NCI-H2196 (cell line): ENCODE data around the gene LRRC1.

Experiments
- DNase-seq: peaks from one replicate; lab custom pipeline; 2025; ENCODE audit not compliant: unreplicated experiment; lab: John Stamatoyannopoulos, UW

Gene LRRC1

DNA sequence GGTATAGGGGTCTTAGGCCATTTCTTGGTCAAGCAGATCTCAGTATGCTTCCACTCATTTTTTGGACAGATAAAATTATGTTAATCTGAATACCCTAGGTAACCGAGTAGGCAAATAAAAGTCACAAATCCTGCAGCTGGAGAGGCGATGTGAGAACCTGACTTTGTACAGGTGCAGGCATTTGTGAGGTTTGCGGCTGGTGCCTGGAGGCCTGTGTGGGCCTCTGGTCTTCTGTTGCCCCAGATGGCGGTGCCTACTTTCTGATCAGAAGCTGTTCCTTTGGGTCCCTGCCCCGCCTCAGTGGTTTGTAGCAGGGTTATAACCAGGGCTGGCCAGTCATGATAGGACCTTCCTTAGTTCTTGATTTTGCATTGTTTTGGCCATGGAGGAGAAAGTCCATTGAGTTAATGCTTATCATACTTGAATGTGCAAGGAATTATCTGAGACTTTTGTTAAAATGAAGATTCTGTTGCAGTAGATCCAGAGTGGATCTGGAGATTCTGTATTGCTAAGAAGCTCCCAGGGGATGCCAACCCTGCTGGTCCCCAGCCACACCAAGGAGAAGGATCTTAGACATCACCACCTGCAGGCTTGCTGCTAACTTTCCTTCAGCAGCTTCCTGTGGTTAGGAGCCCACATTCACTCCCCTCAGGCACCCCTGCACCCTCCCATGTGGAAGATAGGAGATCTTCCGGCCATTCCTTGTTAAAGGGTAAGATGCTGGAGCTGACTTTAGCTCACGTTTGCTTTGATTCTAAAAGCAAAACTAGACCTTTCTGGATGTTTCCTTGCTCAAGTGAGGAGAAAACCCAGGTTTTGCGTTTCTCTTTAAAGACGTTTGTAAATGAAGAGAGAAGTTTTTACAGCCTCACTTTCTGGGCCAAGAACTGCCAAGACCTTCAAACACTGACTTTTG lies 50.7 kb downstream of the LRRC1 start:
- no peak for DNase-seq

GRCh38 chr6:53846250-53846649 lies 51.4 kb downstream of the LRRC1 start:
- no peak for DNase-seq

DNA sequence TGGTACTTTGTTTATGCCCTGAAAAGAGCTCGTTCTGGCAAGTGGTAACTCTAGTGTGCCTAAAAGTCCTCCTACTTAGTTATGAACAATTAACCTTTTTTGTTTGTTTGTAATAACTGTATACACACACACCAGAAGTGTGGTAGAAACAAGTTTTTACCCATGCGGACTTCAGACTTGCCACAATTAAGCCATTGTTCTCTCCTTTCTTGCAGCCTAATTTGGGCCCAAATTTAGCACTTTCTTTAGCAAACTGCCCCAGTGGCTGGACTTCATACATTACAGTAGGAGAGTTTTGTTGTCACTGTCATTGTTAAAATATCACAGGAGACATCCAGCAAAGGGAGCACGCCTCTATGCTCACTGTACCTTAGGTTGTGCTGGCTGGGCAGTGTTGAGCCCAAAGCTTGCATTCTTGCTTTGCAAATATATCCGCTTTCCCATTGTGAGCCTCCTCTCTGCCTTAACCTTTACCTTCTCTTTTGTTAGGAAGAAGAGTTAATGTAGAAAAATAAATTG lies 53.0 kb downstream of the LRRC1 start:
- no peak for DNase-seq

GRCh38 chr6:53850527-53850926 lies 55.7 kb downstream of the LRRC1 start:
- no peak for DNase-seq

DNA sequence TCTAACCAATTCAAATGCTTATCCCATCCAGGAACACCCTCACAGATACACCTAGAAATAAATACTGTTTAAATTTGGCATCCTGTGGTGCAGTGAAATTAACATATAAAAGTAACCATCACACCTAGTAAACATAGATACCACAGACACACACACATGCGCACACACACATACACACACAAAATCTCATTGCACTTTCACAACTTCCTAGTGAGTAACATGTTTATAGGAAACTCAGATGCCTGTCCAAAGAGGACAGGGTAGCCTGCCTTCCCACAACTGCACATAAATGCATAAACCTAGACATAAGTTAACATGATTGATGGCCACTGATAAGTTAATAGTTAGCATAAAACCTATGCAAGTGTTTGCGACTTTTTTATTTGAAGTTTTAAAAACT lies 56.8 kb downstream of the LRRC1 start:
- DNase-seq = no peak

GRCh38 chr6:53852805-53853204 lies 58.0 kb downstream of the LRRC1 start:
- DNase-seq = no peak

- no peak for DNase-seq
Observed at GRCh38 chr6:53854843-53855567, 60.2 kb downstream of the LRRC1 start.

DNA sequence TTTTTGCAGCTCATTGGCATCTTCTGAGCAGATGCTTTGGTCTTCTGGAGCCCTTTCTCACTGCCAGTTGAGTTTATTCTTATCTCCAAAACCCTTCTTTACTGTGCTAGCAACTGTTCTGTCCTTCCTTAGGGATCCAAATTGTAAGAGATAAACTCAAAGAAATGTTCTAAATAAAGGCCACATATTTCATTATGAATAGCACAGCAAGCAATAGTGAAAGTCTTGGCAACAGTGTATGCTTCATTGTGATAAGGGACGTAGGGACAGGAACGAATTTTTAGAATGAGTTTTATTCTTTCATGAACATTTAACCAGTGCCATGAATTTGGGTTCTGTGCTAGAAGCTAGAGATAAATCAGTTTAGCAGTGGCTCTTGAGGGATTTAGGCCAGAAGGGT lies 61.1 kb downstream of the LRRC1 start:
- no peak for DNase-seq

- DNase-seq = no peak
Observed at GRCh38 chr6:53857318-53858094, 62.7 kb downstream of the LRRC1 start.

DNA sequence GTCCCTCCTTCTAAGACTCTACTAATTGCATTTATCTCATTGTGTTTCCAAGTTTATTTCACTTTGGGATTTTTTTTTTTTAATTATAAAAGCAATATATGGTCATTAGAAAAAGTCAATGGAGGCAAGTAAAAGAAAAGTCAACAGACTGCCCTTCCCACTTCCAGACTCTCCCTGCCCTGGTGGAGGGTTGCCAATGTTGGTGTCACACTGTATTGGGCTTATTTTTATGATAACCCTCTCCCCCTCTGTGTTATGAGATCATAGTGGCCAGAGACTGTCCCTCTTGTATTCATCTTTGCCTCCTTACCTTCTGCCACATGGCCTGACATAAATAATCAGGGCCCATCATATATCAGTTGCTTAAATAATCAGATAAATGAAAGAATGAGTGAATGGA lies 63.4 kb downstream of the LRRC1 start:
- no peak for DNase-seq

DNA sequence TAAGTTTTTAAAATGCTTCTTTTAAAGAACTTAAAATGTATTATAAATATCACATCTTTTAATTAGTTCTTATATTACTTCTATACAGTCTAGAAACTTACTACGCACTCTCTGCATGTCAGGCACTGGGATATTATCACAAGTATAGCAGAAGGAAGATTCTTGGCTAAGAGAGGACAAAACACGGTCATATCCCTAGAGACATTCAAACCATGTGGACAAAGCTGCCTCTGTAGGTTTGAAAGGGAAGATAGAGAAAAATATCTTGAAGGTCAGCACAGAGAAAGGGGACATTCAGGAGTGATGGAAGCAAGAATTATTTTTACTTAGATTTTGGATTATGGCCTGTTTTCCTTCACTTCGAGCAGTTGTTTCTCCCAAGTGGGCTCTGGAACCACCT lies 64.1 kb downstream of the LRRC1 start:
- no peak for DNase-seq

DNA sequence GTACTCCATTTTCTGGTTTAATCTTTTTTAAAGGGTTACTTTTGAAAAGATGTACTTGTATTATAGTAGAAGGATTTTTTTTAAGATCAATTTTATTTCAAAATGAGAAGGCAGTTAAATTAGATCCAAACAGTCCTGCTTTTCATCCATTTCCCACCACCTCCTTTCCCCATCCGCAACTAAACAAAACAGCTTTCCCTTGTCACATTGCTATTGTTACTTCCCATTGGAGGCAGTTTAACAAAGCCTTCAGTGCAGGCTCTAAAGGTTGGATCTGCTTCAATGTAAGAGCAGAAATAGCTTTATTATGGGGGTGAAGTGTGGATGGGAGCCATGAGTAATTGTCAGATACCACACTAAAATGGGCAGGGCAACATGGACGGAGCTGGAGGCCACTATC lies 65.7 kb downstream of the LRRC1 start:
- no peak for DNase-seq

DNA sequence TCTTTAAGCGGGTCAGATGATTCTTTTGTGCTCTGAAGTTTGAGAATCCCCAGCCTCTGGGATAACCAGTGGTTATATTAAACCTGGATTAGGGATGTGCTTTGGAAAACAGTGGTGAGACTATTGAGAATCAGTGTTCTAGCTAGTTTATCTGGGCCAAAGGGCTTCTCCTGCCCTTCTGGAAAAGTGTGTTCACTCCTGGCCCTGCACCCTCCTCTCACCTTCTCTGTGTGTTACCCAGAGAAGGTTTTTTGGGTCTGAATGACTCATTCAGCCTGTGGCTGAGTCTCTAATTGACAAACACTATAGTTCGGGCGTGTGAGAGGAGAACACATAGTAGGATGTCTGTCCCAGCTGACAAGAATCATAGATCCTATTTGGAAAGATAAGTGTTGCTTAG lies 66.7 kb downstream of the LRRC1 start:
- no peak for DNase-seq

DNA sequence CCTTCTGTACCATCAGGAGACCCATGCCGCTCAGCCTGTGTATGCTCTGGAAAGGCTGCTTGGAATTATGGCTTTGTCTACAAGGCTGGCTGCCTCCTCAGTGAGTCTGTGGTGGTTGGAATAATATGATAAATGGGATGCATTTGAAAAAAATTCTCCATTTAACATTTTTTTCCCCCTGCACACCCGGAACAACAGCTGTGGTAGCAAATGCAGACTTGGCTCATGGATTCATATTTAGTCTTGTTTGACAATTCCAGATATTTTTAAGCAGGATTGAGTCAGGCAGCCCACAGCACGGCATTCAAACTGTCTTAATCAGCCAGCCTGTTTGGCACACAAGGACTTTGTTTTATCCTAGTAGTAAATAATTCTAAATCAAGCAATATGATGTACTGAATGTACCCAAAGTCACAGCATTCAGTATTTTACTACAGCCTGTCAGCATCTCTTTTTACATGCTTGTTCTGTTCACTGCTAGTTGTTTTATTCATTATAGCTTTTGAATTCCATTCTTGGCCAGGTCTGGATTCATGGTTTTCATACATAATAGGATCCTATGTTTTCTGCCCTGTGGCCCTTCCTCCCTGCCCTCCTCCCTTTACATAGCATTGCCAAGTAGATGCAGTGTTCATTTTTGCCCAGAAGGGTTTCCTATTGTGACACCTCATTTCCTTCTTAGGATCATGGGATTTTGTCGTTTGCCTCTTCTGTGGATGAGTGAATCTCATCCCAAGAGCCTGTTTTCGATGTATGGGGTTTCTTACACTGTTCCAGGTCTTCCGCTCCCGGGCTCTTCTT lies 68.1 kb downstream of the LRRC1 start:
- DNase-seq = no peak

DNA sequence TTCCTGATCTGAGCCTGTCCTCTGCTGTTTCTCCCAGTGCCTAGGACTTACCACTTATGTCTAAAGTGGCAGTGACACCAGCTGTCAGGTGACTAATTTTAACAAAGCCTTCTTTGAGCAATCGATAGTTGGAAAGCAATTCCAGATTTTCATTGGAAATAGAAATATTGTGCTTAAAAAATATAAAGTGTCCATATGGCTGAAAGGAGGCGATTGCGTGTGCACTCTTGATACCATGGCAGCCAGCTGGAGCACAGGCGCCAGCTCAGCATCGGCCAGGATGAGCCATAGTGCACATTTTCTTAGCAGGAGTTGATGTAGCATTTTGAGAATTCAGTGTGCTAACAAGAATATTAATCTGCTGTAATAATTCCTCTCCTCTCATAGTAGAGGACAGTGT lies 70.0 kb downstream of the LRRC1 start:
- no peak for DNase-seq

- no peak for DNase-seq
Observed at GRCh38 chr6:53866226-53866625, 71.4 kb downstream of the LRRC1 start.

DNA sequence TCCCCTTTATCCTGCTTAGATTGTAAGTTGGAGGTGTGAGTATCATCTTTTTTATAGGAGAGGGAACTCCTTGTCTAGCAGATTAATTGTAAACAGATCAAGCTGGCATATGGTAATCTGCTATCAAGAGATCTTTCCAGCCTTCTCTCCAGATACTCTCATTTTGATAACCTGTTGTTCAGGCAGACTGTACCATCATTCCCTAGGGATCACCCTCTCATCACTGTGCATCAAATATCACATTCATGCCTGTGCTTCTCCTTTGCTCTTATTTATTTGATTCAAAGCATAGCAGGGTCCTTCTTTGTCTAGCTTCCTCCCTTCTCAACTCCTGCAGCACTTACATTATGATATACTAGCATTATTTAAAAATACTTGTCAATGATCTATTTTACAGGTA lies 73.8 kb downstream of the LRRC1 start:
- DNase-seq = no peak

GRCh38 chr6:53869964-53870363 lies 75.2 kb downstream of the LRRC1 start:
- peak; percentile 8 for DNase-seq

- DNase-seq = no peak
Observed at GRCh38 chr6:53873922-53874321, 79.1 kb downstream of the LRRC1 start.

GRCh38 chr6:53874964-53875363 lies 80.2 kb downstream of the LRRC1 start:
- no peak for DNase-seq

GRCh38 chr6:53877151-53877550 lies 82.3 kb downstream of the LRRC1 start:
- no peak for DNase-seq
